Effector CD8-positive, alpha-beta T cell (primary cell): ENCODE measurements around the gene FGF12.
"Not testable (repeated sequence)": the region's sequence is repeated elsewhere in the genome, so short reads cannot be mapped to it uniquely, and the experiment has no call there.

Experiments
- DNase-seq: peaks from one replicate; lab custom pipeline; 2025; lab: John Stamatoyannopoulos, UW

The FGF12 gene

GRCh38 chr3:192578729-192579128, 148.6 kb downstream of the FGF12 start:
- no peak for DNase-seq

- DNase-seq = no peak
Measured at GRCh38 chr3:192577811-192578210, 149.5 kb downstream of the FGF12 start.

GRCh38 chr3:192577271-192577670, 150.1 kb downstream of the FGF12 start:
- DNase-seq = no peak

GRCh38 chr3:192576704-192577103, 150.6 kb downstream of the FGF12 start:
- not testable (repeated sequence) for DNase-seq

GRCh38 chr3:192575879-192576506, 151.3 kb downstream of the FGF12 start:
- DNase-seq = no peak

- no peak for DNase-seq
Measured at GRCh38 chr3:192573240-192573639, 154.1 kb downstream of the FGF12 start.

- DNase-seq = no peak
Measured at GRCh38 chr3:192570821-192571791, 156.2 kb downstream of the FGF12 start.

GRCh38 chr3:192570315-192570714, 157.0 kb downstream of the FGF12 start:
- no peak for DNase-seq

GRCh38 chr3:192566706-192567290, 160.5 kb downstream of the FGF12 start:
- DNase-seq = peak; percentile 11

- no peak for DNase-seq
Measured at GRCh38 chr3:192564611-192565010, 162.7 kb downstream of the FGF12 start.

- no peak for DNase-seq
Measured at GRCh38 chr3:192563417-192563816, 163.9 kb downstream of the FGF12 start.

- no peak for DNase-seq
Measured at GRCh38 chr3:192553707-192554106, 173.6 kb downstream of the FGF12 start.

GRCh38 chr3:192550356-192550755, 177.0 kb downstream of the FGF12 start:
- DNase-seq = no peak

GRCh38 chr3:192545333-192545732, 182.0 kb downstream of the FGF12 start:
- no peak for DNase-seq

GRCh38 chr3:192543163-192543562, 184.2 kb downstream of the FGF12 start:
- DNase-seq = no peak

- DNase-seq = no peak
Measured at GRCh38 chr3:192516820-192517219, 210.5 kb downstream of the FGF12 start.

- no peak for DNase-seq
Measured at GRCh38 chr3:192515664-192516045, 211.7 kb downstream of the FGF12 start.

- DNase-seq = no peak
Measured at GRCh38 chr3:192514754-192515663, 212.3 kb downstream of the FGF12 start.

GRCh38 chr3:192514081-192514753, 213.1 kb downstream of the FGF12 start:
- no peak for DNase-seq

- DNase-seq = no peak
Measured at GRCh38 chr3:192505731-192506130, 221.6 kb downstream of the FGF12 start.

- no peak for DNase-seq
Measured at GRCh38 chr3:192501401-192501800, 225.9 kb downstream of the FGF12 start.
